Tibial nerve (tissue), 4 donors: ENCODE data around the gene MAN1A1.

Experiments
- CTCF ChIP-seq, 5 experiments: fragments of 200-600 bp in 3 of 5; fragments of 450-650 bp in 2 of 5; sonication (generic) in 3 of 5; IDR thresholded peaks; one replicate each; pipeline ENCODE4 v1.5.1; 2016 to 2019; ENCODE audit warnings: antibody characterized with exemption in 5 of 5, mild to moderate bottlenecking in 3 of 5, moderate library complexity in 2 of 5
- EP300 ChIP-seq, 2 donors: sonication (generic); formaldehyde crosslinking; IDR thresholded peaks; one replicate each; pipeline ENCODE4 v1.6.1; 2017; ENCODE audit warnings: antibody characterized with exemption in 2 of 2, mild to moderate bottlenecking in 1 of 2
- POLR2A ChIP-seq, 2 donors: fragments of 450-650 bp; IDR thresholded peaks; one replicate each; pipeline ENCODE4 v1.6.1; 2017; ENCODE audit warnings: antibody characterized with exemption in 2 of 2, mild to moderate bottlenecking in 2 of 2, moderate library complexity in 2 of 2

- TF ChIP-seq CTCF (IDR thresholded peaks at IDR 0.05), result no peak
- TF ChIP-seq POLR2A (IDR thresholded peaks at IDR 0.05), result no peak
- no peak for TF ChIP-seq EP300 (IDR thresholded peaks at IDR 0.05)
Measured at GRCh38 chr6:119330520-119331113, 18.9 kb downstream of the MAN1A1 start.
